HL-60 (cell line): Measurements from ENCODE around the gene NCBP3.

Experiments
- DNase-seq, 2 experiments: peaks; one replicate each; pipeline ENCODE4 v3.0.0-alpha.2; 2010 to 2020; ENCODE audit warnings: low read depth in 1 of 2, low spot score in 1 of 2
- H3K27ac ChIP-seq: fragments of 250-450 bp; sonication (Bioruptor Pico); replicated peaks from 2 replicates; pipeline ENCODE4 v1.5.1; 2020; ENCODE audit warnings: mild to moderate bottlenecking, moderate library complexity
- H3K27me3 ChIP-seq: fragments of 250-450 bp; sonication (Bioruptor Pico); 2 replicates; pipeline ENCODE4 v1.5.1; 2021; ENCODE audit warnings: mild to moderate bottlenecking, moderate library complexity; ENCODE audit not compliant: insufficient read depth, poor library complexity, severe bottlenecking
- H3K4me3 ChIP-seq: replicated peaks from 2 replicates; pipeline ENCODE4 v1.5.1; 2011; ENCODE audit warnings: mild to moderate bottlenecking, control low read depth, low read length; ENCODE audit not compliant: insufficient read depth
- CTCF ChIP-seq: IDR thresholded peaks from one replicate; pipeline ENCODE4 v1.5.1; 2011; ENCODE audit warnings: low read length, control low read depth, inconsistent platforms; ENCODE audit not compliant: insufficient read depth
- GABPA ChIP-seq: IDR thresholded peaks from 2 replicates; pipeline ENCODE4 v1.6.1; 2012; ENCODE audit warnings: low read depth
- POLR2AphosphoS5 ChIP-seq: IDR thresholded peaks from 2 replicates; pipeline ENCODE4 v1.6.1; 2012; ENCODE audit warnings: low read depth
- REST ChIP-seq: IDR thresholded peaks from 2 replicates; pipeline ENCODE4 v1.6.1; 2012; ENCODE audit warnings: low read depth; ENCODE audit not compliant: insufficient replicate concordance
- SPI1 ChIP-seq: IDR thresholded peaks from 2 replicates; pipeline ENCODE4 v1.6.1; 2012; ENCODE audit warnings: low read depth, mild to moderate bottlenecking, borderline replicate concordance
- long read RNA-seq: library from polyadenylated mRNA; unstranded; transcript quantifications from one replicate; pipeline ENCODE4 v2.0.0, GENCODE V29; 2020

Gene NCBP3
- long read RNA-seq, full-length matches to known transcripts = 40 of 62 reads
- long read RNA-seq, partial matches to known transcripts = 9 of 62 reads
- long read RNA-seq, other reads (novel, unspliced or antisense) = 13 of 62 reads

- peak; percentile 74 to 75 for DNase-seq
- peak; percentile 20 for TF ChIP-seq CTCF
- no peak for TF ChIP-seq POLR2AphosphoS5
- Histone ChIP-seq H3K27ac (peak within 1 kb of the TSS; percentile 90), H3K27me3 (no peaks in the 10 kb centered on the region), H3K4me3 (peak within 1 kb of the TSS; percentile 77)
These were observed at the start of gene NCBP3 for GRCh38 chr17:3845621-3846436. Gene NCBP3, minus strand, starts transcription at chr17:3846246. Its CDS starts 23 bp downstream, at chr17:3846223.

GRCh38 chr17:3895354-3895753, 49.3 kb upstream of the NCBP3 start:
- TF ChIP-seq GABPA = no peak
- TF ChIP-seq SPI1 = no peak
- no peak for TF ChIP-seq CTCF
- no peak for TF ChIP-seq POLR2AphosphoS5
- no peak for TF ChIP-seq REST
- Histone ChIP-seq H3K4me3 (no peak overlapping the region), H3K27me3 (no peaks in the 10 kb centered on the region), H3K27ac (peak overlapping the region; percentile 13)
- no peak for DNase-seq

- peak overlapping the region; percentile 13 for H3K27ac ChIP-seq
- no peaks in the 10 kb centered on the region for H3K27me3 ChIP-seq
- TF ChIP-seq POLR2AphosphoS5 (no peak), CTCF (no peak), GABPA (no peak), SPI1 (no peak), REST (no peak)
- DNase-seq = peak in 1 of 2 experiments; percentile 25
- no peak overlapping the region for H3K4me3 ChIP-seq
These were observed 48.9 kb upstream of the NCBP3 start for GRCh38 chr17:3894911-3895343.

- H3K27ac ChIP-seq = no peak overlapping the region
- no peak for DNase-seq
- H3K4me3 ChIP-seq = no peak overlapping the region
- no peaks in the 10 kb centered on the region for H3K27me3 ChIP-seq
- no peak for TF ChIP-seq CTCF
- no peak for TF ChIP-seq SPI1
These were observed 48.1 kb upstream of the NCBP3 start for GRCh38 chr17:3894188-3894587.
